Mesendoderm (in vitro differentiated cells): ENCODE measurements around the gene RARRES2.
A peak's percentile ranks its signal among the peaks of the same experiment; 100 is the strongest.
"Not testable (repeated sequence)": the region's sequence is repeated elsewhere in the genome, so short reads cannot be mapped to it uniquely, and the experiment has no call there.

ENCODE experiments used
- DNase-seq: peaks from one replicate; pipeline ENCODE4 v3.0.0; 2013
- H2AK5ac ChIP-seq: 2 replicates; pipeline ENCODE4 v1.6.1; 2013; ENCODE audit warnings: low read length, inconsistent platforms
- H2BK120ac ChIP-seq: 2 replicates; pipeline ENCODE4 v1.6.1; 2013; ENCODE audit warnings: low read depth, mild to moderate bottlenecking, low read length, moderate library complexity, mixed read lengths
- H2BK15ac ChIP-seq: replicated peaks from 2 replicates; pipeline ENCODE4 v1.6.1; 2013; ENCODE audit warnings: low read depth, mild to moderate bottlenecking, moderate library complexity
- H2BK5ac ChIP-seq: 2 replicates; pipeline ENCODE4 v1.6.1; 2013; ENCODE audit warnings: low read length, inconsistent platforms
- H3K18ac ChIP-seq: 2 replicates; pipeline ENCODE4 v1.6.1; 2013; ENCODE audit warnings: mild to moderate bottlenecking, low read length, mixed read lengths
- H3K23ac ChIP-seq: one replicate; pipeline ENCODE4 v1.6.1; 2013; ENCODE audit warnings: low read length
- H3K27ac ChIP-seq: 2 replicates; pipeline ENCODE4 v1.5.1; 2013; ENCODE audit warnings: low read depth, mild to moderate bottlenecking, inconsistent platforms, low read length, moderate library complexity
- H3K27me3 ChIP-seq: 2 replicates; pipeline ENCODE4 v1.6.1; 2013; ENCODE audit warnings: low read length, control low read depth, mild to moderate bottlenecking, inconsistent platforms; ENCODE audit not compliant: insufficient read depth, poor library complexity
- H3K36me3 ChIP-seq: 2 replicates; pipeline ENCODE4 v1.6.1; 2013; ENCODE audit warnings: low read length, inconsistent platforms; ENCODE audit not compliant: control insufficient read depth, insufficient read depth
- H3K4ac ChIP-seq: one replicate; pipeline ENCODE4 v1.6.1; 2013; ENCODE audit warnings: low read depth, mild to moderate bottlenecking, low read length, moderate library complexity
- H3K4me1 ChIP-seq: 2 replicates; pipeline ENCODE4 v1.6.1; 2013; ENCODE audit warnings: low read depth, low read length, inconsistent platforms; ENCODE audit not compliant: control insufficient read depth
- H3K4me2 ChIP-seq: 2 replicates; pipeline ENCODE4 v1.6.1; 2013; ENCODE audit warnings: low read length
- H3K4me3 ChIP-seq: 2 replicates; pipeline ENCODE4 v1.5.1; 2013; ENCODE audit warnings: mild to moderate bottlenecking, low read length
- H3K56ac ChIP-seq: one replicate; pipeline ENCODE4 v1.6.1; 2013; ENCODE audit warnings: low read length
- H3K79me1 ChIP-seq: 2 replicates; pipeline ENCODE4 v1.6.1; 2013; ENCODE audit warnings: low read length, inconsistent platforms
- H3K79me2 ChIP-seq: 2 replicates; pipeline ENCODE4 v1.6.1; 2013; ENCODE audit warnings: mild to moderate bottlenecking, low read length; ENCODE audit not compliant: control insufficient read depth, insufficient read depth
- H3K9ac ChIP-seq: 2 replicates; pipeline ENCODE4 v1.6.1; 2013; ENCODE audit warnings: low read length, inconsistent platforms
- H4K5ac ChIP-seq: one replicate; pipeline ENCODE4 v1.6.1; 2013; ENCODE audit warnings: low read length
- H4K8ac ChIP-seq: one replicate; pipeline ENCODE4 v1.6.1; 2013; ENCODE audit warnings: low read depth, mild to moderate bottlenecking, control low read depth, low read length, moderate library complexity
- WGBS: extraction: QIAGEN DNeasy Blood & Tissue Kit; methylation state at CpG from one replicate; pipeline ENCODE4 v1.1.7; 2013; ENCODE audit warnings: low lambda C conversion rate, missing lambda C conversion rate; ENCODE audit not compliant: insufficient coverage; ENCODE audit errors: extremely low coverage; 5-methylcytosine and 5-hydroxymethylcytosine counted together

The RARRES2 gene

GRCh38 chr7:150314639-150315239 is 26.7 kb downstream of the RARRES2 start:
- H3K23ac ChIP-seq, result no peak overlapping the region
- no peak for DNase-seq
- no peak overlapping the region for H3K9ac ChIP-seq
- H3K4me3 ChIP-seq, result no peak overlapping the region
- H4K8ac ChIP-seq, result no peak overlapping the region
- H3K18ac ChIP-seq, result no peak overlapping the region
- H4K5ac ChIP-seq, result no peak overlapping the region
- H3K27me3 ChIP-seq, result no peaks in the 10 kb centered on the region
- H3K56ac ChIP-seq, result no peak overlapping the region
- no peaks in the 10 kb centered on the region for H3K79me2 ChIP-seq
- H2AK5ac ChIP-seq, result no peak overlapping the region
- H3K4me2 ChIP-seq, result no peak overlapping the region
- H2BK15ac ChIP-seq, result no peak overlapping the region
- no peaks in the 10 kb centered on the region for H3K36me3 ChIP-seq
- H3K79me1 ChIP-seq, result no peaks in the 10 kb centered on the region
- peaks cover 8% of the 10 kb centered on the region for H3K4me1 ChIP-seq
- no peak overlapping the region for H3K4ac ChIP-seq
- H2BK5ac ChIP-seq, result no peak overlapping the region
- H3K27ac ChIP-seq, result no peak overlapping the region
- WGBS, result no CpG with 5 or more reads among the region's 5 CpGs
- H2BK120ac ChIP-seq, result no peak overlapping the region

- Histone ChIP-seq H3K27ac (no peak overlapping the region), H3K56ac (peak overlapping the region; percentile 45), H3K4me3 (no peak overlapping the region), H2BK120ac (no peak overlapping the region), H2BK5ac (peak overlapping the region; percentile 4), H3K18ac (no peak overlapping the region), H3K27me3 (no peaks in the 10 kb centered on the region), H3K4me1 (peaks cover 8% of the 10 kb centered on the region), H2BK15ac (no peak overlapping the region), H3K79me1 (no peaks in the 10 kb centered on the region), H3K4me2 (no peak overlapping the region), H3K9ac (no peak overlapping the region), H3K79me2 (no peaks in the 10 kb centered on the region), H4K8ac (no peak overlapping the region), H2AK5ac (no peak overlapping the region), H3K23ac (no peak overlapping the region), H3K4ac (no peak overlapping the region), H3K36me3 (no peaks in the 10 kb centered on the region), H4K5ac (no peak overlapping the region)
- WGBS, result no CpG with 5 or more reads among the region's 6 CpGs
- no peak for DNase-seq
Measured at GRCh38 chr7:150313870-150314269, 27.6 kb downstream of the RARRES2 start.

DNA sequence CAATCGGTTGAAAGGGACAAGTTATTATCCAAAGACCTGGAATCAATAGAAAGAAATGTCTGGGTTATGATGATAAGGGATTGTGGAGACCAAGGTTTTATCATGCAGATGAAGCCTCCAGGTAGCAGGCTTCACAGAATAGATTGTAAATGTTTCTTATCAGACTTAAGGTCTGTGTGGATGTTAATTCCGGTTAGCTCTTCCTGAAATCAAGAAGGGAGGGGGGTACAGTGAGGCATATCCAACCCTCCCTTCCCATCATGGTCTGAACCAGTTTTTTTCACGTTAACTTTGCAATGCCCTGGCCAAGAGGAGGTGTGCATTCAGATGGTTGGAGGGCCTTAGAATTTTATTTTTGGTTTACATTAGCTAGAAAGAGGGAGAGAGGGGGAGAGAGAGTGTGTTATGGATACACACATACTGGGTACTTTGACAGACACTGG is 28.0 kb downstream of the RARRES2 start:
- H3K27me3 ChIP-seq, result no peaks in the 10 kb centered on the region
- peaks cover 8% of the 10 kb centered on the region for H3K4me1 ChIP-seq
- H2BK5ac ChIP-seq, result peak overlapping the region; percentile 4
- H3K27ac ChIP-seq, result no peak overlapping the region
- no peak overlapping the region for H3K4me2 ChIP-seq
- H2AK5ac ChIP-seq, result no peak overlapping the region
- DNase-seq, result peak; percentile 32
- H2BK120ac ChIP-seq, result no peak overlapping the region
- peak overlapping the region; percentile 45 for H3K56ac ChIP-seq
- H3K9ac ChIP-seq, result no peak overlapping the region
- no peak overlapping the region for H2BK15ac ChIP-seq
- H3K36me3 ChIP-seq, result no peaks in the 10 kb centered on the region
- no CpG with 5 or more reads among the region's 3 CpGs for WGBS
- H4K8ac ChIP-seq, result no peak overlapping the region
- H3K79me2 ChIP-seq, result no peaks in the 10 kb centered on the region
- H3K18ac ChIP-seq, result no peak overlapping the region
- no peak overlapping the region for H3K23ac ChIP-seq
- H3K79me1 ChIP-seq, result no peaks in the 10 kb centered on the region
- no peak overlapping the region for H4K5ac ChIP-seq
- H3K4me3 ChIP-seq, result no peak overlapping the region
- H3K4ac ChIP-seq, result no peak overlapping the region

DNA sequence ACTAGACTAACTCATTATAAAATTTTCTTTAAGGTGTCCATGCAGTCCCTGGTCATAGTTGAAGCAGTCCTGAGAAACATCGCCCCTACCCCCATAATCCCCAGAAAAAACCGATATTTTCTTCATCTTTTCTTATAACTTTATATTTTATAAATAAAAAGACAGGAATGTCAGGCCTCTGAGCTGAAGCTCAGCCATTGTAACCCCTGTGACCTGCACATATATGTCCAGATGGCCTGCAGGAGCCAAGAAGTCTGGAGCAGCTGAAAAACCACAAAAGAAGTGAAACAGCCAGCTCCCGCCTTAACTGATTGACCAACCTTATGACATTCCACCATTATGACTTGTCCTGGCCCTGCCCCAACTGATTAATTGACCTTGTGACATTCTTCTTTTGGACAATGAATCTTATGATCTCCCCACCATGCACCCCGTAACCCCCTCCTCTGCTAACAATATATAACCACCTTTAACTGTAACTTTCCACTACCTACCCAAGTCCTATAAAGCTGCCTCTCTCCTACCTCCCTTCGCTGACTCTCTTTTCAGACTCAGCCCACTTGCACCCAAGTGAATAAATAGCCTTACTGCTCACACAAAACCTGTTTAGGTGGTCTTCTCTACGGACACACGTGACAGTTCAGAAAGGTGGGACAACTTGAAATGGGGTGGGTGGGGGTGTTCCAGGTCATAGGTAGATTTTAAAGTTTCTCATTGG is 28.6 kb downstream of the RARRES2 start:
- not testable (repeated sequence) for H4K8ac ChIP-seq, H2BK15ac ChIP-seq, H3K18ac ChIP-seq, H2BK120ac ChIP-seq, H3K79me1 ChIP-seq, H3K4ac ChIP-seq, H3K27ac ChIP-seq, H4K5ac ChIP-seq, H3K27me3 ChIP-seq, H2AK5ac ChIP-seq, H3K4me3 ChIP-seq, H3K4me2 ChIP-seq, H3K9ac ChIP-seq, H3K4me1 ChIP-seq, DNase-seq, H3K79me2 ChIP-seq, H3K36me3 ChIP-seq, H3K23ac ChIP-seq
- peak overlapping the region; percentile 64 for H2BK5ac ChIP-seq
- 100% methylated on average over 2 of the region's 7 CpGs for WGBS
- H3K56ac ChIP-seq, result peak overlapping the region; percentile 68

DNA sequence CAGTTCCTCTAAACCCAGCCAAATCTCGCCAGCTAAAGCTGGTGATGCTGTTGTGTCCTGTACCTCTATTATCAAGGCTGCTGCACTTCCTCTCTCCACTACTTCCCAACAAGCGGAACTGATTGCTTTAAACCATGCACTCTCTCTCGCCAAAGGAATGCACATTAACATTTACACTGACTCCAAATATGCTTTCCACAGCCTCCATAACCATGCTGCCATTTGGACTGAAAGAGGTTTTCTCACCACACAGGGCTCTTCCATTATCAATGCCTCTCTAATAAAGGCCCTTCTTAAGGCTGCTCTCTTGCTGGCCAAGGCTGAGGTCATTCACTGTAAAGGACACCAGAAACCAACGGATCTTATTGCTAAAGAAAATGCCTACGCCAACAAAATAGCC is 29.7 kb downstream of the RARRES2 start:
- H4K8ac ChIP-seq, result no peak overlapping the region
- no peak overlapping the region for H3K27ac ChIP-seq
- no peak overlapping the region for H2BK120ac ChIP-seq
- H3K36me3 ChIP-seq, result no peaks in the 10 kb centered on the region
- no peak overlapping the region for H3K23ac ChIP-seq
- no peak overlapping the region for H2BK15ac ChIP-seq
- H3K79me2 ChIP-seq, result no peaks in the 10 kb centered on the region
- H3K4me3 ChIP-seq, result no peak overlapping the region
- peaks cover 8% of the 10 kb centered on the region for H3K4me1 ChIP-seq
- DNase-seq, result no peak
- no peaks in the 10 kb centered on the region for H3K27me3 ChIP-seq
- H3K79me1 ChIP-seq, result no peaks in the 10 kb centered on the region
- no peak overlapping the region for H2AK5ac ChIP-seq
- no peak overlapping the region for H3K56ac ChIP-seq
- H4K5ac ChIP-seq, result no peak overlapping the region
- H3K4me2 ChIP-seq, result no peak overlapping the region
- no peak overlapping the region for H3K4ac ChIP-seq
- WGBS, result no CpG with 5 or more reads among the region's 5 CpGs
- peak overlapping the region; percentile 20 for H2BK5ac ChIP-seq
- H3K18ac ChIP-seq, result no peak overlapping the region
- no peak overlapping the region for H3K9ac ChIP-seq
